ENCODE measurements around the gene FHOD3. TPM values are rescaled to one million over a fixed set of nuclear protein-coding genes. Genes with fewer than 3 reads are reported as not detected.

FHOD3 gene
- total and polyA plus RNA-seq, 7 donors: 5.4 to 98.2 (median 20.2) TPM

DNA sequence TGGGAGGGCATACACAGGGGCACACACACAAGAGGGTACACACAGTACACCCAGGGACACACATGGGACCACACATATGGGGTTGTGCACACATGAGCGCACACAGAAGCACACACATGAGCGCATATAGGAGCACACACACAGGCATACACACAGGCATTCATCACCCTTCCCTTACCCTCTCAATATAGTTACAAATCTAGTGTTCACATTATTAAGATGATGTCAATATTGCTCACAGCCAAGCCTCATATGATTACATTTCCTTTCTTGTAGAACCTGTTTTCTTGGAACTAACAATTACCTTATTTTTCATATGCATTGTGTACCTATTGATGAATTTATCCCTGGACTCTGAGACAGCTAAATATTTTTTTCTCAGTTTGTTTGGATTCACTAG, 156.7 kb downstream of the FHOD3 start:
- TF ChIP-seq, protein P1, sequence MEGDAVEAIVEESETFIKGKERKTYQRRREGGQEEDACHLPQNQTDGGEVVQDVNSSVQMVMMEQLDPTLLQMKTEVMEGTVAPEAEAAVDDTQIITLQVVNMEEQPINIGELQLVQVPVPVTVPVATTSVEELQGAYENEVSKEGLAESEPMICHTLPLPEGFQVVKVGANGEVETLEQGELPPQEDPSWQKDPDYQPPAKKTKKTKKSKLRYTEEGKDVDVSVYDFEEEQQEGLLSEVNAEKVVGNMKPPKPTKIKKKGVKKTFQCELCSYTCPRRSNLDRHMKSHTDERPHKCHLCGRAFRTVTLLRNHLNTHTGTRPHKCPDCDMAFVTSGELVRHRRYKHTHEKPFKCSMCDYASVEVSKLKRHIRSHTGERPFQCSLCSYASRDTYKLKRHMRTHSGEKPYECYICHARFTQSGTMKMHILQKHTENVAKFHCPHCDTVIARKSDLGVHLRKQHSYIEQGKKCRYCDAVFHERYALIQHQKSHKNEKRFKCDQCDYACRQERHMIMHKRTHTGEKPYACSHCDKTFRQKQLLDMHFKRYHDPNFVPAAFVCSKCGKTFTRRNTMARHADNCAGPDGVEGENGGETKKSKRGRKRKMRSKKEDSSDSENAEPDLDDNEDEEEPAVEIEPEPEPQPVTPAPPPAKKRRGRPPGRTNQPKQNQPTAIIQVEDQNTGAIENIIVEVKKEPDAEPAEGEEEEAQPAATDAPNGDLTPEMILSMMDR (IDR thresholded peaks at IDR 0.05): no peak
- WGBS, 3 donors: 97 to 100% (median 98%) methylated on average over 2 of the region's 2 CpGs
- H3K4me1 ChIP-seq: peaks cover 23% of the 10 kb centered on the region

DNA sequence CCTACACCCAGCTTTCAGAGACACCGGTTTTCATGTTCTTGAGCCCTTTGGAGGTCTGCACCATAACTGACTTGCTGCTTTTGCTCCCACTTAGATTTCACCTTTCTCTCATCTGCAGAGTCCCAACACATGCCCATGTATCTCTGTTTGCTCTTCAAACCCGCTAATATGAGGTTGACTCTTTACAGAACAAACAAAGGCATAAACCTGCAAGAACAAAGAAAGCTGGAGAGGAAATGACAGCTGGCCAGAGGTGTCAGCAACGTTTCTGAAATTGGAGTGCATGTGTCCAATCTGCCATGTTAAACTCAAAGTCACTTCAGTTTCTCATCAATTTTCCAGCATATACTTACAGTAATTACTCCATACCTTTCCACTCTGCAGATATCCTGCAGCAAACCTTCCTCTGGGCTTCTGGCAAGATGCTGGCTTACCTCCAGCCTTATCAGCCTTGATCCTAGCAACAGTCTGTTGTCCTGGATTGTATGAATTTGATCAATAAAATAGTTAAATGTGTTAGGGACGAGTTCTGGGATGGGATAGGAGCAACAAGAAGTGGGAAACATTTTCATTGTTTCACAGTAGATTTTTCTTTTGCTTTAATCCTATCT, 157.4 kb downstream of the FHOD3 start:
- Histone ChIP-seq H3K9me3 (no peaks in the 10 kb centered on the region), H3K27ac (no peak overlapping the region), H3K4me3 (no peak overlapping the region), H3K36me3 (ENCODE audit: insufficient read depth in 1 of 2, low read depth in 1 of 2) (no peaks in the 10 kb centered on the region), H3K27me3 (ENCODE audit: insufficient read depth in 3 of 3, low read length in 2 of 3) (no peaks in the 10 kb centered on the region), H3K4me1 (peaks cover 23% of the 10 kb centered on the region)
- ATAC-seq (no peak), DNase-seq (no peak)
- TF ChIP-seq, protein P1 (IDR thresholded peaks at IDR 0.05): no peak
- intact Hi-C loops (cut with DNase I): loop anchor here in 1 of 2 donors (5.0 kb wide), 1 partner anchor 48 kb away; no protein-coding TSS in a partner anchor
- 69 to 72% (median 71%) methylated on average over 4 of the region's 4 CpGs for WGBS, 3 donors

More for the DNA sequence above, 156.7 kb downstream of the FHOD3 start:
- no peak overlapping the region for H3K4me3 ChIP-seq
- H3K9me3 ChIP-seq: no peaks in the 10 kb centered on the region
- H3K27ac ChIP-seq: no peak overlapping the region
- ATAC-seq (no peak), DNase-seq (no peak)
- H3K27me3 ChIP-seq (ENCODE audit: insufficient read depth in 3 of 3, low read length in 2 of 3): no peaks in the 10 kb centered on the region
- no peaks in the 10 kb centered on the region for H3K36me3 ChIP-seq (ENCODE audit: insufficient read depth in 1 of 2, low read depth in 1 of 2)
- intact Hi-C loops (cut with DNase I): no loop called here

- Histone ChIP-seq H3K36me3 (ENCODE audit: insufficient read depth in 1 of 2, low read depth in 1 of 2) (no peaks in the 10 kb centered on the region), H3K9me3 (no peaks in the 10 kb centered on the region), H3K4me1 (peaks cover 23% of the 10 kb centered on the region), H3K27ac (no peak overlapping the region), H3K4me3 (no peak overlapping the region), H3K27me3 (ENCODE audit: insufficient read depth in 3 of 3, low read length in 2 of 3) (no peaks in the 10 kb centered on the region)
- no peak for ATAC-seq
- 69 to 80% (median 70%) methylated on average over 4 of the region's 4 CpGs for WGBS, 3 donors
- TF ChIP-seq, protein P1 (IDR thresholded peaks at IDR 0.05): no peak
- DNase-seq: no peak
- intact Hi-C loops (cut with DNase I): loop anchor here in 1 of 2 donors (5.0 kb wide), 1 partner anchor 49 kb away; no protein-coding TSS in a partner anchor
Observed at GRCh38 chr18:36455931-36456330, 158.4 kb downstream of the FHOD3 start.

DNA sequence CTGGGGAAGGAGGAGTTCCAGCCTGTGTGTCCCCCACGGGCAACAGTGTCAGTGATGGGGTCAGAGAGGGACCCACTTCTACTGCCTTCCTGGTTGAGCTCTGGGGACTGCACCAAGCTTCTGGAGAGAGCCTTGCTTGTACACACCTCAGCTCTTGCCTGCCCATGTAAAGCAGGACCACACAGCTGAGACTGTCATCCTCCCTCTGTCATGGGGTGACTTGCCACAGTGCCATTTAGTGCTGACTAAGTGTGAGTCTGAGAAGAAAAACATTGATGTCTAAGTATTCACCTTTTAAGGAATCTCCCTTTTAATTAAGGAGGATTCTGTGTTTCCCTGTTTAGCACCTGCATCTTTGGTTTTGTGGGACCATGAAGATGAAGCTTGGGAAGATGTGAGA, 159.1 kb downstream of the FHOD3 start:
- ATAC-seq (no peak), DNase-seq (no peak)
- H3K27me3 ChIP-seq (ENCODE audit: insufficient read depth in 3 of 3, low read length in 2 of 3): no peaks in the 10 kb centered on the region
- intact Hi-C loops (cut with DNase I): loop anchor here in 1 of 2 donors (5.0 kb wide), 1 partner anchor 49 kb away; no protein-coding TSS in a partner anchor
- peak overlapping the region; percentile 65 for H3K27ac ChIP-seq
- H3K36me3 ChIP-seq (ENCODE audit: insufficient read depth in 1 of 2, low read depth in 1 of 2): no peaks in the 10 kb centered on the region
- H3K9me3 ChIP-seq: no peaks in the 10 kb centered on the region
- H3K4me3 ChIP-seq: no peak overlapping the region
- TF ChIP-seq, protein P1 (IDR thresholded peaks at IDR 0.05): no peak
- peaks cover 23% of the 10 kb centered on the region for H3K4me1 ChIP-seq
- WGBS, 3 donors: 88 to 89% (median 89%) methylated on average over 1 of the region's 1 CpG
